ENCODE measurements around the gene PATL1.
"Not testable (repeated sequence)": the region's sequence is repeated elsewhere in the genome, so short reads cannot be mapped to it uniquely, and the experiment has no call there.

The PATL1 gene

DNA sequence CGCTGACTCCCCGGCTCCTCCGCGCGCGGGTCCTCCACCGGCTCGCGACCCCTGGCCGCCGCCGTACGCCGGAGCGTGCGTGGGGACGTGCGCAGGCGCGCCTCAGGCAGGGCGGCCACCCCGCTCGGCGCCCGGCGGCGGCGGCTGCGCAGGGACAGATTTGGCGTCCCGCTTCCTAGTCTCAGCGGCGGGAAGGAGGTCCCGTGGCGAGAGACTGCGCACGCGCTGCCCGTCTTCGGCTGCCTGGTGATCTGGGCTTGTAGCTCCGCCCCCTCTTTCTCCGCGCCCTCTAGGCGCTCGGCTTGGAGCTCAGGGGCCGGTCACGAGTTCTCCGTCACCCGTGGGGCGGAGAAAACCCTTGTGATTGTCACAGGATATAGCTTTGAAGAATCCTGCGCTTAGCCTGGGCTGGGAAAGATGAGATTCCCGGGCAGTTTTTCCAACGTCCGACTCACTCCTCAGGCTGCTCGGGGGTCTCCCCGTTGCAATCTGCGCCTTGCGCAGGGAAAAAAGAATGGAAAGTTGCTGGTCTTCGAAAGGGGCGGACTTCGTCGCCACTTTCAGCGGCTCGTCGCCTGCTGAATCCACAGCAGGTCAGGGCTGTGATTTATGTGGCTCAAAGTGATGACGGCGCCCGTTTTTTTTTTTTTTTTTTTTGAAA, at the start of gene PATL1:
Gene PATL1, minus strand, starts transcription at position 88 of the 661 bp plus-strand sequence. CDS start 142 bp downstream, outside the sequence.
- no peaks in the 10 kb centered on the region for H3K9me3 ChIP-seq (ENCODE audit: control insufficient read depth, insufficient read depth, low read length)
- peaks cover 13% of the 10 kb centered on the region for H3K4me1 ChIP-seq (ENCODE audit: control insufficient read depth, insufficient read depth, low read length)
- H3K36me3 ChIP-seq (ENCODE audit: control insufficient read depth, insufficient read depth, low read length): peaks cover 30% of the 10 kb centered on the region
- H3K27ac ChIP-seq (ENCODE audit: low read depth, low read length): peak within 1 kb of the TSS; percentile 98
- H3K27me3 ChIP-seq (ENCODE audit: control insufficient read depth, insufficient read depth, low read length): no peaks in the 10 kb centered on the region
- peak within 1 kb of the TSS; percentile 99 for H3K4me3 ChIP-seq (ENCODE audit: low read depth, low read length)
- peak within 1 kb of the TSS; percentile 94 for H3K9ac ChIP-seq (ENCODE audit: low read depth, low read length)

DNA sequence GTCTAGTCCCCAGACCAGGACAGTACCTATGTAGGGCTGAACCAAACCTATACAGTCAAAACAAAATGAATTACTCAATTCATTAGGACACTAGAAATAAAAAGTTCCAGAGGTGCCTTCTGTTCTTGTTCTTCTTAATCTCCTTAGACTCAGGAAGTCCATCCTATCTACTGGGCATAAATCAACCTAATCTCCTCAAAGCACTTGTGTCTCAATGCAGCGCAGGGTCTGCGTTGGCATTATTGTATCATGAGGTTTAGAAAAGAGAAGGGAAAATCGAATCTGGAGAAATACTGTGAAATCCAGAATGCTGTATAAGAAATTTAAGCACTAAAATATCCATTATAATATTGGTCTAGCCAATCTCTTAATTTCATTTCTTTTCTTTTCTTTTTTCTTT, 47.2 kb upstream of the PATL1 start:
- no peak overlapping the region for H3K4me3 ChIP-seq (ENCODE audit: low read depth, low read length)
- no peaks in the 10 kb centered on the region for H3K27me3 ChIP-seq (ENCODE audit: control insufficient read depth, insufficient read depth, low read length)
- no peaks in the 10 kb centered on the region for H3K4me1 ChIP-seq (ENCODE audit: control insufficient read depth, insufficient read depth, low read length)
- no peaks in the 10 kb centered on the region for H3K36me3 ChIP-seq (ENCODE audit: control insufficient read depth, insufficient read depth, low read length)
- H3K9ac ChIP-seq (ENCODE audit: low read depth, low read length): no peak overlapping the region
- no peak overlapping the region for H3K27ac ChIP-seq (ENCODE audit: low read depth, low read length)
- H3K9me3 ChIP-seq (ENCODE audit: control insufficient read depth, insufficient read depth, low read length): no peaks in the 10 kb centered on the region

DNA sequence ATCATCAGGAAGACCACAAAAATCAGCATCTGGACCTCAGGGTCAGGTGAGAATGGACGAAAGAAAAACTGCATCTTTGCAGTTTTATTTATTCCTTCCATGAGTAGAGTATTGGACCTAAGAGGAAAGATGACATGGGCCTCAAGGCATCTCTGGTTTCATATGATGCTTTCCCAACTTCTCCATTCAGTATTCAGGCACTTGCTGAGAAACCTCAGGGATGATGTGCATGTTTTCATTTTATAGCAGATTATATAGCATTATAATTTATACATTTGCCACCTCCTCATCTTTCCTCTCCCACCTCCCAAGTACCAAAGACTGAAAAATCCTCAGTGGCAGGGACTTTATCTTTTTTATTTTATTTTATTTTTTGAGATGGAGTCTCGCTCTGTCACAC, 44.9 kb upstream of the PATL1 start, which contains the start of gene OR10V1:
Gene OR10V1, minus strand, starts transcription at position 101 of the 400 bp plus-strand sequence. Its CDS starts 0 bp downstream, at position 101.
- Histone ChIP-seq H3K9ac (ENCODE audit: low read depth, low read length) (no peak within 1 kb of the TSS), H3K36me3 (ENCODE audit: control insufficient read depth, insufficient read depth, low read length) (no peaks in the 10 kb centered on the region), H3K27ac (ENCODE audit: low read depth, low read length) (no peak within 1 kb of the TSS)

GRCh38 chr11:59710136-59710847, 41.5 kb upstream of the PATL1 start:
- Histone ChIP-seq H3K4me3 (ENCODE audit: low read depth, low read length) (no peak overlapping the region), H3K9ac (ENCODE audit: low read depth, low read length) (no peak overlapping the region), H3K27ac (ENCODE audit: low read depth, low read length) (no peak overlapping the region), H3K4me1 (ENCODE audit: control insufficient read depth, insufficient read depth, low read length) (no peaks in the 10 kb centered on the region), H3K27me3 (ENCODE audit: control insufficient read depth, insufficient read depth, low read length) (no peaks in the 10 kb centered on the region), H3K9me3 (ENCODE audit: control insufficient read depth, insufficient read depth, low read length) (no peaks in the 10 kb centered on the region), H3K36me3 (ENCODE audit: control insufficient read depth, insufficient read depth, low read length) (no peaks in the 10 kb centered on the region)

More for the DNA sequence above, 44.9 kb upstream of the PATL1 start, which contains the start of gene OR10V1:
- H3K4me3 ChIP-seq (ENCODE audit: low read depth, low read length): no peak within 1 kb of the TSS
- H3K4me1 ChIP-seq (ENCODE audit: control insufficient read depth, insufficient read depth, low read length): no peaks in the 10 kb centered on the region
- H3K9me3 ChIP-seq (ENCODE audit: control insufficient read depth, insufficient read depth, low read length): no peaks in the 10 kb centered on the region
- H3K27me3 ChIP-seq (ENCODE audit: control insufficient read depth, insufficient read depth, low read length): no peaks in the 10 kb centered on the region

DNA sequence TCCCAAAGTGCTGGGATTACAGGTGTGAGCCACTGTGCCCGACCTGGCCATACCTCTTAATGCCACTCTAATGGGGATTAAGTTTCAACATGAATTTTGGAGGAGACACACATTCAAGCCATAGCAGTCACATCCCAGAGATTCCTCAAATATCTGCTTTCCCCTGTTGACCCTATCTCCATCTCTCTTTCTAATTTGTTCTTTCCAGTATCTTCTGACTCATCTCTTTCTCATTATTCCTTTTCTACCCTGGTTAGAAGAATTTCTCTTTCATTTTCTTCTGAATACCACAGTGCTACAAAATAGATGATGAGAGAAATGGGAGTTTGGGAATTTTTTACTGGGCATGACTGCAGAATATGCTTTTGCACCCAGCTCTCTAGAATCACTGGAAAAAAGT, 39.7 kb upstream of the PATL1 start:
- Histone ChIP-seq H3K27me3 (ENCODE audit: control insufficient read depth, insufficient read depth, low read length) (no peaks in the 10 kb centered on the region), H3K9ac (ENCODE audit: low read depth, low read length) (no peak overlapping the region), H3K4me1 (ENCODE audit: control insufficient read depth, insufficient read depth, low read length) (no peaks in the 10 kb centered on the region), H3K9me3 (ENCODE audit: control insufficient read depth, insufficient read depth, low read length) (no peaks in the 10 kb centered on the region), H3K27ac (ENCODE audit: low read depth, low read length) (no peak overlapping the region), H3K4me3 (ENCODE audit: low read depth, low read length) (no peak overlapping the region), H3K36me3 (ENCODE audit: control insufficient read depth, insufficient read depth, low read length) (no peaks in the 10 kb centered on the region)

DNA sequence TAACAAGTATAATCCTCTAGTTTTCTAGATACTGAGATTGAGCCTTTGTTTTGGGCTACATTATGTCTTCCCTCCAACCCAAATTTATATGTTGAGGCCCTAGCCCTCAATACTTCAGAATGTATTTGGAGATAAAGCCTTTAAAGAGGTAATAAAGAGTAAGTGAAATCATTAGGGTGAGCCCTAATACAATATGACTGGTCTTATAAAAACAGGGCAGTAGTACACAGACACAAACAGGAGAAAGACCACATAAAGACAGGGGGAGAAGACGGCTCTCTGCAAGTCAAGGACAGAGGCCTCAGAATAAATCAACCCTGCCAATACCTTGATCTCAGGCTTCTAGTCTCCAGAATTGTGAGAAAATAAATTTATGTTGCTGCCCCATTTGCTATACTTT, 38.5 kb upstream of the PATL1 start:
- no peak overlapping the region for H3K27ac ChIP-seq (ENCODE audit: low read depth, low read length)
- no peaks in the 10 kb centered on the region for H3K36me3 ChIP-seq (ENCODE audit: control insufficient read depth, insufficient read depth, low read length)
- H3K27me3 ChIP-seq (ENCODE audit: control insufficient read depth, insufficient read depth, low read length): no peaks in the 10 kb centered on the region
- H3K9ac ChIP-seq (ENCODE audit: low read depth, low read length): no peak overlapping the region
- H3K9me3 ChIP-seq (ENCODE audit: control insufficient read depth, insufficient read depth, low read length): no peaks in the 10 kb centered on the region
- no peak overlapping the region for H3K4me3 ChIP-seq (ENCODE audit: low read depth, low read length)
- no peaks in the 10 kb centered on the region for H3K4me1 ChIP-seq (ENCODE audit: control insufficient read depth, insufficient read depth, low read length)

DNA sequence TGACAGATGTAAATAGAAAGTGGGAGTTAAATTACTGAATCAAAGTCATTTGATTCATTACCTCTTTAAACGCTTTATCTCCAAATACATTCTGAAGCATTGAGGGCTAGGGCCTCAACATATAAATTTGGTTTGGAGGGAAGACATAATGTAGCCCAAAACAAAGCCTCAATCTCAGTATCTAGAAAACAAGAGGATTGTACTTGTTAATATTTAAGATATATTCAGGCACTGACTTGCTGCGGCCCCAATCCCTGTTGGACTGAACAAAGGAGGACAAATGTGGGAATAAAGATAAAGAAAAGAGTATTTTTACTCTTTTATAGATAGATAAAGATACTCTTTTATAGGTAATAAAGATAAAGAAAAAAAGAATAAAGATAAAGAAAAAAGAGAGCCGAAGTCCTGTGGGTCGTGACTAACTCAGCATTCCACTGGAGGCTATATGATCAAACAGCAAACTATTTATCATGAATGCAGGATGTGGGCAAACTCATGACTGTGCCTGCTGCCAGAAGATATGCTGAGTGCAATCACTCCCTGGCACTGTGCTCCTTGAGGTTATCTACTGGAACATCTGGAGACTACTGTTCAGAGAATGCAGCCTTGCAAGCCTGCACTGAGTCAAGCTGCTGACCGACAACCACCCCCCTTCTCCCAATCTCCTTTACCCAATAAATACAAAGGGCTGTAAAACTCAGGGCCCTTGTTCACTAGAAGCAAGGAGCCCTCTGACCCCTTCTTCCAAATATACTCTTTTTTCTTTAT, 37.9 kb upstream of the PATL1 start:
- Histone ChIP-seq H3K4me3 (ENCODE audit: low read depth, low read length) (no peak overlapping the region), H3K9ac (ENCODE audit: low read depth, low read length) (no peak overlapping the region), H3K36me3 (ENCODE audit: control insufficient read depth, insufficient read depth, low read length) (no peaks in the 10 kb centered on the region), H3K4me1 (ENCODE audit: control insufficient read depth, insufficient read depth, low read length) (no peaks in the 10 kb centered on the region), H3K27ac (ENCODE audit: low read depth, low read length) (no peak overlapping the region), H3K9me3 (ENCODE audit: control insufficient read depth, insufficient read depth, low read length) (no peaks in the 10 kb centered on the region), H3K27me3 (ENCODE audit: control insufficient read depth, insufficient read depth, low read length) (no peaks in the 10 kb centered on the region)

- Histone ChIP-seq H3K9me3 (ENCODE audit: control insufficient read depth, insufficient read depth, low read length) (peaks cover 4% of the 10 kb centered on the region; the same call in 1 of the 2 replicates), H3K4me1 (ENCODE audit: control insufficient read depth, insufficient read depth, low read length) (no peaks in the 10 kb centered on the region), H3K9ac (ENCODE audit: low read depth, low read length) (no peak overlapping the region), H3K27me3 (ENCODE audit: control insufficient read depth, insufficient read depth, low read length) (no peaks in the 10 kb centered on the region), H3K4me3 (ENCODE audit: low read depth, low read length) (no peak overlapping the region), H3K36me3 (ENCODE audit: control insufficient read depth, insufficient read depth, low read length) (no peaks in the 10 kb centered on the region), H3K27ac (ENCODE audit: low read depth, low read length) (no peak overlapping the region)
Measured at GRCh38 chr11:59705294-59705693, 36.5 kb upstream of the PATL1 start.

- H3K9ac ChIP-seq (ENCODE audit: low read depth, low read length); H3K9me3 ChIP-seq (ENCODE audit: control insufficient read depth, insufficient read depth, low read length); H3K4me3 ChIP-seq (ENCODE audit: low read depth, low read length); H3K4me1 ChIP-seq (ENCODE audit: control insufficient read depth, insufficient read depth, low read length); H3K36me3 ChIP-seq (ENCODE audit: control insufficient read depth, insufficient read depth, low read length); H3K27ac ChIP-seq (ENCODE audit: low read depth, low read length); H3K27me3 ChIP-seq (ENCODE audit: control insufficient read depth, insufficient read depth, low read length): not testable (repeated sequence)
Measured at GRCh38 chr11:59703515-59703914, 34.7 kb upstream of the PATL1 start.

- H3K4me1 ChIP-seq (ENCODE audit: control insufficient read depth, insufficient read depth, low read length); H3K27me3 ChIP-seq (ENCODE audit: control insufficient read depth, insufficient read depth, low read length); H3K9me3 ChIP-seq (ENCODE audit: control insufficient read depth, insufficient read depth, low read length); H3K27ac ChIP-seq (ENCODE audit: low read depth, low read length); H3K4me3 ChIP-seq (ENCODE audit: low read depth, low read length); H3K9ac ChIP-seq (ENCODE audit: low read depth, low read length); H3K36me3 ChIP-seq (ENCODE audit: control insufficient read depth, insufficient read depth, low read length): not testable (repeated sequence)
Measured at GRCh38 chr11:59700157-59700556, 31.3 kb upstream of the PATL1 start.

DNA sequence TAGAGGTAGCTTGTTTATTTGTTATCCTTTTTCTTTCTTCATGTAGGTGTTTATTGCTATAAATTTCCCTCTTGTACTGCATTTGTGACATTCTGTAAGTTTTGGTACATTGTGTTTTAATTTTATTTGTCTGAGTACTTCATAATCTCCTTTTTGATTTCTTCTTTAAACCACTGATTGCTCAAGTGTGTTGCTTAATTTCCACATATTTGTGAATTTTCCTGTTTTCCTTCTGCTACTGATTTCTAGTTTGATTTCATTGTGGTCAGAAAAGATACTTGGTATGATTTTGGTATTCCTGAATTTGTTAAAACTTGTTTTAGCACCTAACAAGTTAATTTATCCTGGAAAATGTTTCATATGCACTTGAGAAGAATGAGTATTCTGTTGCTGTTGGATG, 29.7 kb upstream of the PATL1 start:
- Histone ChIP-seq H3K4me3 (ENCODE audit: low read depth, low read length) (no peak overlapping the region), H3K27ac (ENCODE audit: low read depth, low read length) (no peak overlapping the region), H3K4me1 (ENCODE audit: control insufficient read depth, insufficient read depth, low read length) (no peaks in the 10 kb centered on the region), H3K36me3 (ENCODE audit: control insufficient read depth, insufficient read depth, low read length) (no peaks in the 10 kb centered on the region), H3K9ac (ENCODE audit: low read depth, low read length) (no peak overlapping the region), H3K27me3 (ENCODE audit: control insufficient read depth, insufficient read depth, low read length) (no peaks in the 10 kb centered on the region), H3K9me3 (ENCODE audit: control insufficient read depth, insufficient read depth, low read length) (peaks cover 10% of the 10 kb centered on the region; the same call in 1 of the 2 replicates)
